Measurements from ENCODE around the gene REM2.

- TF ChIP-seq CTCF (IDR thresholded peaks at IDR 0.05; ENCODE audit: insufficient read depth, low read depth, low read length) (no peak), EZH2 (IDR thresholded peaks at IDR 0.05; ENCODE audit: insufficient read depth, low read length) (no peak)
Measured at GRCh38 chr14:22892488-22892887, 9.5 kb downstream of the REM2 start.
